ENCODE results near the gene MYO6. TPM values are rescaled to one million over a fixed set of nuclear protein-coding genes. Genes with fewer than 3 reads are reported as not detected.

MYO6 gene
- total RNA-seq, 1 donor = 16.4 TPM

- no peak for DNase-seq (ENCODE audit: low read depth)
- no peak for TF ChIP-seq CTCF (IDR thresholded peaks at IDR 0.05; ENCODE audit: insufficient read depth, low read length)
- H3K4me3 ChIP-seq (ENCODE audit: low read depth, low read length) = no peak overlapping the region
Observed at GRCh38 chr6:75761489-75761888, 12.4 kb downstream of the MYO6 start.

- DNase-seq (ENCODE audit: low read depth) = no peak
- TF ChIP-seq CTCF (IDR thresholded peaks at IDR 0.05; ENCODE audit: insufficient read depth, low read length) = no peak
- no peak overlapping the region for H3K4me3 ChIP-seq (ENCODE audit: low read depth, low read length)
Observed at GRCh38 chr6:75762063-75762462, 13.0 kb downstream of the MYO6 start.

DNA sequence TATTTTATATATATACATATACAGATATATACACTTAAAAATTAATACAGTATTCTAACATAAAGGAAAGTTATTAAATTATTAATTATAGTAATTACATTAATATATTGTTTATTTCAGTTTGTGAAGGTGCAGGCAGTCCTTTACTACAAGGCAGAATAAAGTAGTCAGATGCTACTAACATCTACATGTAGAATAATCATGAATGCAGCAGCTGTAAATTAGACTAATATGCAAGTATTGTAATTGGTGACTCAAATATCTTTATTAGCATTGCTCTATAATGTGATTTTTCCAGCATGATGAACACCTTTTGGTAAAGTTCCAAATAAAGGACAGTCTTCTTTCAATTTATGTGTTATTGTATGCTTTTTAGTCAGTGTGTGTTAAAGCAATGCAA is 17.3 kb downstream of the MYO6 start:
- no peak for DNase-seq (ENCODE audit: low read depth)
- no peak overlapping the region for H3K4me3 ChIP-seq (ENCODE audit: low read depth, low read length)
- TF ChIP-seq CTCF (IDR thresholded peaks at IDR 0.05; ENCODE audit: insufficient read depth, low read length) = no peak

DNA sequence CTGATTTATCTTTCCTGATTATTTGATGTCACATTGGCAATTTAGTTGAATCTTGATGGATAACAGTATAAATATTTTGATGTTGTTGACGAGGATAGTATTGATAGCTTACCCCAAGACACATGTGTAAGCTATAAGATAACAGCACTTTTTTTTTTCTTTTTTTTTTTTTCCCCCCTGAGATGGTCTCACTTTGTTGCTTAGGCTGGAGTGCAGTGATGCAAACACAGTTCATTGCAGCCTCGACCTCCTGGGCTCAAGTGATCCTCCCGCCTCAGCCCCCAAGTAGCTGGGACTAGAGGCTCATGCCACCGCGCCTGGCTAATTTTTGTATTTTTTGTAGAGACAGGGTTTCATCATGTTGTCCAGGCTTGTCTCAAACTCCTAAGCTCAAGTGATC is 21.8 kb downstream of the MYO6 start:
- no peak overlapping the region for H3K4me3 ChIP-seq (ENCODE audit: low read depth, low read length)
- DNase-seq (ENCODE audit: low read depth) = no peak
- TF ChIP-seq CTCF (IDR thresholded peaks at IDR 0.05; ENCODE audit: insufficient read depth, low read length) = no peak

GRCh38 chr6:75775219-75775618 is 26.2 kb downstream of the MYO6 start:
- no peak for DNase-seq (ENCODE audit: low read depth)
- TF ChIP-seq CTCF (IDR thresholded peaks at IDR 0.05; ENCODE audit: insufficient read depth, low read length) = no peak
- H3K4me3 ChIP-seq (ENCODE audit: low read depth, low read length) = no peak overlapping the region

- no peak overlapping the region for H3K4me3 ChIP-seq (ENCODE audit: low read depth, low read length)
- DNase-seq (ENCODE audit: low read depth) = no peak
- TF ChIP-seq CTCF (IDR thresholded peaks at IDR 0.05; ENCODE audit: insufficient read depth, low read length) = no peak
Observed at GRCh38 chr6:75776461-75776860, 27.4 kb downstream of the MYO6 start.

- TF ChIP-seq CTCF (IDR thresholded peaks at IDR 0.05; ENCODE audit: insufficient read depth, low read length) = no peak
- H3K4me3 ChIP-seq (ENCODE audit: low read depth, low read length) = no peak overlapping the region
- DNase-seq (ENCODE audit: low read depth) = no peak
Observed at GRCh38 chr6:75778757-75779156, 29.7 kb downstream of the MYO6 start.

All from fibroblast of the aortic adventitia (primary cell).